ENCODE data around the gene VSIG10L2. TPM values are rescaled to one million over a fixed set of nuclear protein-coding genes. Genes with fewer than 3 reads are reported as not detected.

The VSIG10L2 gene
- not detected in 2 replicates for total RNA-seq

DNA sequence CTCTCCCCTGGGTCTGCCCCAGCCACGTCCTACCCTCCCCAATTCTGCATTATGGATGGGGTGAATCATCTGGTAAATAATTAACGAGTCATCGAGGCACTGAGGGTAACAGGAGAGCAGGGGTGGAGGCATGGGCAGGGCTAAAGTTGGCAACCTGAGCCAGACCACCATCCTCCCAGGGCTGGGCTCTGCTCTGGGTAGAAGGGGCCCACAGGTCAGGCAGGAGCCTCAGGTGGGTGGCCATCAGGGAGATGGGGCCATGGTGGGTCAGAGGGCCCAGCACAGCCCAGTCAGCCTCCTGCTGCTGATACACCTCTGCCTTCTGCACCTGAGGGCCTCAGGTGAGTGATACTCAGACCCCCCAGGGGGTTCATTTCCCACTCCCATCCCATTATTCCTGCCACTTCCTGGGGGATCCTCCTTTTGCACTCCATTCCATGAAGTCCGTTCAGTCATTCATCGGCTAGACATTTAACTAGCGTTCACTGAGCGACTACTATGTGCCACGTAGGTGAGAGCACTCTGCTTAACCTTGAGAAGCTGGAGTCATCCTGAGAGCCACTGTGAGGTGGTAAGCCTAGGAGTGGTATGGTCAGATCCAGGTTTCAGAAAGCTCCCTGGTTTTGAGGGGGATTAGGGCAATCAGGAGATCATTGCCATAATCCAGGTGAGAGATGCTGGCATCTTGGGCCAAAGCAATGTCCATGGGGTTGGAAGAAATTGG is at the start of gene VSIG10L2:
VSIG10L2 (plus strand) TSS at position 248 of the 724 bp plus-strand sequence; CDS start at position 260, 12 bp downstream.

GRCh38 chr11:125902927-125903710 is 42.7 kb upstream of the VSIG10L2 start, which contains the start of gene PUS3:
PUS3 (minus strand) TSS chr11:125903206; CDS start chr11:125896284, 6,922 bp downstream.

GRCh38 chr11:125903711-125904659 is 41.9 kb upstream of the VSIG10L2 start, which contains the start of gene DDX25:
DDX25 (plus strand) TSS chr11:125904508; CDS start chr11:125904518, 10 bp downstream.

Other genes starting within 250 kb of the VSIG10L2 start
- not detected in 2 replicates for gene PATE1, start 199.8 kb upstream of the VSIG10L2 start, total RNA-seq
- 0.29 and 0.66 TPM in 2 replicates for gene PATE2, start 167.2 kb upstream of the VSIG10L2 start, total RNA-seq
- not detected in 2 replicates for gene PATE3, start 157.9 kb upstream of the VSIG10L2 start, total RNA-seq
- not detected in 2 replicates for gene PATE4, start 112.7 kb upstream of the VSIG10L2 start, total RNA-seq
- 2.8 and 10.0 TPM in 2 replicates for gene HYLS1, start 58.4 kb upstream of the VSIG10L2 start, total RNA-seq
- gene PUS3, start 42.8 kb upstream of the VSIG10L2 start, total RNA-seq = 8.6 and 10.9 TPM in 2 replicates
- gene DDX25, start 41.5 kb upstream of the VSIG10L2 start, total RNA-seq = not detected in 2 replicates
- gene CDON, start 116.8 kb downstream of the VSIG10L2 start, total RNA-seq = 7.9 and 19.8 TPM in 2 replicates